Measurements from ENCODE around the gene PLA2G5.

DNA sequence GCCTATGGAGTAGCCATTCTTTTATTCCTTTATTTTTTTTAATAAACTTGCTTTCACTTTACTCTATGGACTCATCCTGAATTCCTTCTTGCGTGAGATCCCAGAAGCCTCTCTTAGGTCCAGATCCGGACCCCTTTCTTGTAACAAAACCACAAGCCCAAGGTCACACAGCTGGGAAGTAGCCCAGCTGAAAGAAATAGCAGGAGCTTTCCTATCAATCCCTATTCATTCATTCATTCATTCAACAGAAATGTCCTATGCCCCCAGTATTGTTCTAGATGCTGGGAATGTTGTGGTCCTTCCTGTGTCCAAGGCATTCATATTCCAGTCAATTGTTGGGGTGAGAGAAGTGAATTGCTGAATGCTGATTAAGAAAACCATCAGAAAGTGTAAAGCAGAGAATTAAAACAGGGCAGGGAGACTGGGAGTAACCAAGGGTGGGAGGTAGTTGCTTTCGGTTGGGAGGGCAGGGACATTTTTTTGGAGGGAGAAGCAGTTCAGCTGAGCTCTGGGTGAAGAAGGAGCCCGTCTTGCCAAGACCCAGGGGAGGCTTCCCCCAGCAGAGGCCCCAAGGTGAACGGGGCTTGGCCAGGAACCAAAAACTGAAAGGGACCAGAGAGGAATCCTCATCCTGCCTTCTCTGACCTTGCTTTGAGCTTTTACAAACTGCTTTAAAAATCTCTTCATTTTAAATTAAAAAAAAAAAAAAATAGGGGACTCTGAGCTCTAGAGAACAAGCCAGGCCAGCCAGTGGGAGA, 38.6 kb downstream of the PLA2G5 start:
- TF ChIP-seq EZH2 (IDR thresholded peaks at IDR 0.05; ENCODE audit: low read length, unreplicated experiment), result no peak
- TF ChIP-seq, protein P1, sequence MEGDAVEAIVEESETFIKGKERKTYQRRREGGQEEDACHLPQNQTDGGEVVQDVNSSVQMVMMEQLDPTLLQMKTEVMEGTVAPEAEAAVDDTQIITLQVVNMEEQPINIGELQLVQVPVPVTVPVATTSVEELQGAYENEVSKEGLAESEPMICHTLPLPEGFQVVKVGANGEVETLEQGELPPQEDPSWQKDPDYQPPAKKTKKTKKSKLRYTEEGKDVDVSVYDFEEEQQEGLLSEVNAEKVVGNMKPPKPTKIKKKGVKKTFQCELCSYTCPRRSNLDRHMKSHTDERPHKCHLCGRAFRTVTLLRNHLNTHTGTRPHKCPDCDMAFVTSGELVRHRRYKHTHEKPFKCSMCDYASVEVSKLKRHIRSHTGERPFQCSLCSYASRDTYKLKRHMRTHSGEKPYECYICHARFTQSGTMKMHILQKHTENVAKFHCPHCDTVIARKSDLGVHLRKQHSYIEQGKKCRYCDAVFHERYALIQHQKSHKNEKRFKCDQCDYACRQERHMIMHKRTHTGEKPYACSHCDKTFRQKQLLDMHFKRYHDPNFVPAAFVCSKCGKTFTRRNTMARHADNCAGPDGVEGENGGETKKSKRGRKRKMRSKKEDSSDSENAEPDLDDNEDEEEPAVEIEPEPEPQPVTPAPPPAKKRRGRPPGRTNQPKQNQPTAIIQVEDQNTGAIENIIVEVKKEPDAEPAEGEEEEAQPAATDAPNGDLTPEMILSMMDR (conservative IDR thresholded peaks at IDR 0.05; ENCODE audit: low read depth, low read length), result no peak
- TF ChIP-seq EZH2phosphoT487 (IDR thresholded peaks at IDR 0.05; ENCODE audit: borderline replicate concordance, low read length), result no peak
